Gastrocnemius medialis (tissue), 4 donors: ENCODE results near the gene ADARB1. TPM values are rescaled to one million over a fixed set of nuclear protein-coding genes. Genes with fewer than 3 reads are reported as not detected.

Experiments
- ATAC-seq, 2 donors: fragments of 150-250 bp; one replicate each; pipeline ENCODE4 v1.9.1; 2016
- DNase-seq, 2 donors: peaks; one replicate each; pipeline ENCODE4 v3.0.0-alpha.2; 2019
- H3K27ac ChIP-seq, 4 donors: fragments of 200-600 bp; sonication (generic); 1 replicate in 1 of 4; 2 replicates in 3 of 4; pipeline ENCODE4 v1.5.1; 2016 to 2018; ENCODE audit warnings: mild to moderate bottlenecking in 2 of 4, moderate library complexity in 1 of 4
- H3K27me3 ChIP-seq, 3 donors: fragments of 200-600 bp; sonication (generic) in 2 of 3; 1 replicate in 1 of 3; 2 replicates in 2 of 3; pipeline versions ENCODE4 v1.5.1 to v1.6.0; 2016 to 2019; ENCODE audit warnings: mild to moderate bottlenecking in 1 of 3, moderate library complexity in 1 of 3
- H3K36me3 ChIP-seq, 2 donors: fragments of 200-600 bp; sonication (generic) in 1 of 2; one replicate each; pipeline ENCODE4 v1.5.1; 2017 to 2018
- H3K4me1 ChIP-seq, 2 donors: fragments of 200-600 bp; sonication (generic) in 1 of 2; one replicate each; pipeline ENCODE4 v1.5.1; 2016 to 2017; ENCODE audit warnings: mild to moderate bottlenecking in 2 of 2
- H3K4me3 ChIP-seq, 4 donors: fragments of 200-600 bp; sonication (generic) in 3 of 4; 1 replicate in 1 of 4; 2 replicates in 3 of 4; pipeline ENCODE4 v1.5.1; 2016 to 2019; ENCODE audit warnings: mild to moderate bottlenecking in 2 of 4
- H3K9me3 ChIP-seq, 3 donors: fragments of 200-600 bp; sonication (generic) in 2 of 3; 1 replicate in 1 of 3; 2 replicates in 2 of 3; pipeline ENCODE4 v1.5.1; 2016 to 2019
- CTCF ChIP-seq, 5 experiments: fragments of 450-650 bp in 3 of 5; fragments of 200-600 bp in 2 of 5; sonication (generic) in 2 of 5; IDR thresholded peaks in 4 of 5; conservative IDR thresholded peaks in 1 of 5; 1 replicate in 4 of 5; 2 replicates in 1 of 5; pipeline ENCODE4 v1.5.1; 2016 to 2019; ENCODE audit warnings: antibody characterized with exemption in 5 of 5, mild to moderate bottlenecking in 3 of 5, moderate library complexity in 3 of 5
- POLR2A ChIP-seq, 2 donors: fragments of 450-650 bp; IDR thresholded peaks; one replicate each; pipeline ENCODE4 v1.6.1; 2017; ENCODE audit warnings: antibody characterized with exemption in 2 of 2, mild to moderate bottlenecking in 2 of 2, moderate library complexity in 2 of 2
- in situ Hi-C, 4 donors: fragments of 200-750 bp; cut with MboI; loops; one replicate each; pipeline versions ENCODE4 v1.15.0 to v1.8.0; 2017; ENCODE audit warnings: low sequenced_read_pairs in 4 of 4
- intact Hi-C: fragments of 100-400 bp; cut with DNase I; formaldehyde crosslinking; loops from one replicate; pipeline ENCODE4 v1.15.1; 2023; ENCODE audit warnings: low total_unique reads
- total RNA-seq, 4 donors: library from RNA; depleted of rRNA; stranded (reverse); fragments of >200 nt; gene quantifications; one replicate each; pipeline versions ENCODE4 v1.1.0 to v1.2.3, GENCODE V29; 2016

ADARB1 gene
- total RNA-seq, 4 donors from 2014 or later = 5.9 to 11.5 (median 6.9) TPM

- Histone ChIP-seq H3K4me3 (no peak overlapping the region), H3K27me3 (no peaks in the 10 kb centered on the region), H3K9me3 (no peaks in the 10 kb centered on the region), H3K27ac (no peak overlapping the region), H3K4me1 (peaks cover 45 to 52% of the 10 kb centered on the region in 2 donors), H3K36me3 (no peaks in the 10 kb centered on the region)
- no peak for ATAC-seq
- in situ Hi-C loops = no loop called here
- intact Hi-C loops = no loop called here
- DNase-seq = no peak
- no peak for TF ChIP-seq CTCF (IDR thresholded peaks at IDR 0.05 in 4 of 5, conservative IDR thresholded peaks at IDR 0.05 in 1 of 5)
- TF ChIP-seq POLR2A (IDR thresholded peaks at IDR 0.05) = no peak
These were observed 33.8 kb downstream of the ADARB1 start for GRCh38 chr21:45108034-45108790.

GRCh38 chr21:45108808-45109781, 34.7 kb downstream of the ADARB1 start:
- H3K9me3 ChIP-seq = no peaks in the 10 kb centered on the region
- DNase-seq (no peak), ATAC-seq (no peak)
- H3K27ac ChIP-seq = peak overlapping the region; percentile 36 to 61 (median 54)
- peaks cover 49 to 55% of the 10 kb centered on the region in 2 donors for H3K4me1 ChIP-seq
- intact Hi-C loops (no loop called here), in situ Hi-C loops (no loop called here)
- H3K4me3 ChIP-seq = peak overlapping the region in 2 of 4 donors; percentile 12 to 21
- H3K36me3 ChIP-seq = no peaks in the 10 kb centered on the region
- TF ChIP-seq CTCF (IDR thresholded peaks at IDR 0.05 in 4 of 5, conservative IDR thresholded peaks at IDR 0.05 in 1 of 5) (no peak), POLR2A (IDR thresholded peaks at IDR 0.05) (no peak)
- H3K27me3 ChIP-seq = no peaks in the 10 kb centered on the region

GRCh38 chr21:45109831-45110492, 35.6 kb downstream of the ADARB1 start:
- TF ChIP-seq POLR2A (IDR thresholded peaks at IDR 0.05) (no peak), CTCF (IDR thresholded peaks at IDR 0.05 in 4 of 5, conservative IDR thresholded peaks at IDR 0.05 in 1 of 5) (no peak)
- in situ Hi-C loops (no loop called here), intact Hi-C loops (no loop called here)
- Histone ChIP-seq H3K27me3 (no peaks in the 10 kb centered on the region), H3K4me3 (peak overlapping the region in 2 of 4 donors; percentile 12 to 21), H3K9me3 (no peaks in the 10 kb centered on the region), H3K36me3 (no peaks in the 10 kb centered on the region), H3K27ac (peak overlapping the region; percentile 36 to 61 (median 54)), H3K4me1 (peaks cover 50 to 54% of the 10 kb centered on the region in 2 donors)
- ATAC-seq = no peak
- no peak for DNase-seq

GRCh38 chr21:45110873-45111624, 36.7 kb downstream of the ADARB1 start:
- in situ Hi-C loops = no loop called here
- Histone ChIP-seq H3K36me3 (no peaks in the 10 kb centered on the region), H3K9me3 (no peaks in the 10 kb centered on the region), H3K27me3 (no peaks in the 10 kb centered on the region), H3K27ac (peak overlapping the region in 2 of 4 donors; percentile 22 to 61), H3K4me1 (peaks cover 40 to 46% of the 10 kb centered on the region in 2 donors), H3K4me3 (no peak overlapping the region)
- DNase-seq (no peak), ATAC-seq (no peak)
- TF ChIP-seq POLR2A (IDR thresholded peaks at IDR 0.05) (no peak), CTCF (IDR thresholded peaks at IDR 0.05 in 4 of 5, conservative IDR thresholded peaks at IDR 0.05 in 1 of 5) (no peak)
- intact Hi-C loops = no loop called here
